GM19452 (cell line): ENCODE data around the gene GPHB5.
"Not testable (repeated sequence)": the region's sequence is repeated elsewhere in the genome, so short reads cannot be mapped to it uniquely, and the experiment has no call there.

Experiments
- ATAC-seq: cut with Tn5 transposase; IDR thresholded peaks from one replicate; pipeline ENCODE4 v1.9.1; 2021; ENCODE audit not compliant: unreplicated experiment

GPHB5 gene, protein sequence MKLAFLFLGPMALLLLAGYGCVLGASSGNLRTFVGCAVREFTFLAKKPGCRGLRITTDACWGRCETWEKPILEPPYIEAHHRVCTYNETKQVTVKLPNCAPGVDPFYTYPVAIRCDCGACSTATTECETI

DNA sequence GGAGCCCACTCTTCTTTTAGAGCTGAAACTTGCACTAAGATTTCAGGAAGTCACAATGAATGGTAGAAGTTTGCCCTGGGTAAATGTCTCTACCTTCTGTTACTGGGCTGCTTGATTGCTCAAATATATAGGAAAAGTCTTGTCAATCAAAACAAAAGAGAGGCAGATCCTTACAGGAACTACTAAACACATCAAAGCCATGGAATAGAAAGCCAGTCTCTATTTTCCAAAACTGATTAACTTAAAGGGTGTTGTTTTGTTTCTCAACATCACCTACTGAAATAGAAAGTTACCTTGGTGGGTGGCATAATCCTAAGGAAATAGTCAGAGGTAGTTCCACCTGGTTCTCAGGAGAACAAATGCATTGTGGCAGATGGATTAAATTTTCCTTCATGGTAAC is at the start of gene GPHB5:
TSS of gene GPHB5 (minus strand) at position 101 of the 400 bp plus-strand sequence. CDS start 1,086 bp downstream, outside the sequence.
- ATAC-seq: no peak

DNA sequence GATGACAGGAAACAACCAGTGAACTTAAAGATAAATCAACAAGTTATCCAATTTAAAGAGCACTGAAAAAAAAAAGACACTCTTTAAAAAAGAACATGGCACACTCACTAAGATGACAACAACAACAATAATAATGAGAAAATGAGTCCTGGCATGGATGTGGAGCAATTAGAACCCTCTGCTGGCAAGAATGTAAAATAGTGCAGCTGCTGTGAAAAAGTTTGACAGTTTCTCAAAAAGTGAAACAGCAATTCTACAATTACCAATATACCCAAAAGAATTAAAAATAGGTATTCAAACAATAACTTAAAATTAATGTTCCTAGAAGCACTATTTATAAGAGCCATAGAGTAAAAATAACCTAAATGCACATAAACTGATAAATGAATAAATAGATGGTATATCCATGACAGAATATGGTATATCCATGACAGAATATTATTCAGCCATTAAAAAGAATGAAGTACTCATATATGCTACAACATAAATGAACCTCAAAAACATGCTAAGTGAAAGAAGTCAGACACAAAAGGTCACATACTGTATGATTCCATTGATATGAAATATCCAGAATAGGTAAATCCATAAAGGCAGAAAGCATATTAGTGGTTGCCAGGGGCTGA is 49.1 kb upstream of the GPHB5 start:
- no peak for ATAC-seq

DNA sequence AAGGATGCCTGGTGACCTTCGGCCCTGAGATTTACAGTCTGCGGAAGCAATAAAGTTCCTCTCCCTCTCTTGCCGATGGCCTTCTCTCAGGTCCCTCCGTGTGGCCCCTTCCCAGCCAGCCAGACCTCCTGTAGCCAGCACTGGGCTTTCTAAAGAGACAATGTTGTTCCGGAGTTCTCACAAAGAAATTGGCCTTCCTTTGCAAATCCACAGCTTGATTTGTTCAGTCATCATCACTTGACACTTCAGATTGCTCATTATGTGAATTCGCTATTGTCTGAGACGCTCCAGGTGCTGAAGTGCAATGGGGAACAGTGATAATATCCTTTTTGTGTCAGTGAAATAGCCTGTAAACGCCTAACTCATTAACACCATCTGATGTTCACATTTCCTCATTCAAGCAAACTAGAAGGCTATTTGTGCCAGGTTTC is 43.7 kb upstream of the GPHB5 start:
- no peak for ATAC-seq

DNA sequence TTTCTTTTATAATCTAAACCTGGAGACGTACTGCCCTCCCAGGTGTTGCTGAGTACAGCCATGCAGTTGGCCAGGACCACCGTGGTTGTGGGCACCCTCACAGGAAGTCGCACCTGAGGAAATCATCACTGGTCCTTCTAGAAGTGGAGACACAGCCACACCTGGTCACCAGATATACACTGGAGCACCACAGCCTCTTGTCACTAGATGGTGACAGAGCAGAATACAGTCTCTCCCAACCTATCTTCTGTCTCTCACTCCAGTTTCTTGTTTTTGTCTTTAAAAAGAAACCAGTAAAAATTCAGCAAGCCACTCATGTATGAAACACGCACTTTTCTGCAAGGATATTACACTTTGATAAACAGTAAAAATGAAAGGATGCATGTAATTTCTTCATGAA is 43.1 kb upstream of the GPHB5 start:
- no peak for ATAC-seq

DNA sequence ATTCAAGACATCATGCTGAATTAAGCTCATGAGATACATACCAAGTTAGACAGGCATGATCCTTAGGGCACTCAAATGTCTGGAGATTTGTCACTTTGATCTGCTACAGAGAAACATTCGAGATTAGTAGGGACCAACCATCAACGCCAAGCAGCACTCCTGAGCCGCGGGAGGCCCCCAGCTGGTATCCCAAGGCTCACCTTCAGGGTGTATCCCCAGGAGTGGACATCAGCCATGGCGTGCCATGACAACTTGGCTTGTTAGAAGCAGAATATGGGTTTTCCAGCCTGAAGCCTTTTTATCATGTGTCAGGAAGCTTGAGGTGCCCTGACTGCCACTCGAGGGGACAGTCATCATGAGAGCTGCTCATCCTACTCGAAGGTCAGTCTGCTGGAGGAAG is 39.1 kb upstream of the GPHB5 start:
- ATAC-seq: no peak

DNA sequence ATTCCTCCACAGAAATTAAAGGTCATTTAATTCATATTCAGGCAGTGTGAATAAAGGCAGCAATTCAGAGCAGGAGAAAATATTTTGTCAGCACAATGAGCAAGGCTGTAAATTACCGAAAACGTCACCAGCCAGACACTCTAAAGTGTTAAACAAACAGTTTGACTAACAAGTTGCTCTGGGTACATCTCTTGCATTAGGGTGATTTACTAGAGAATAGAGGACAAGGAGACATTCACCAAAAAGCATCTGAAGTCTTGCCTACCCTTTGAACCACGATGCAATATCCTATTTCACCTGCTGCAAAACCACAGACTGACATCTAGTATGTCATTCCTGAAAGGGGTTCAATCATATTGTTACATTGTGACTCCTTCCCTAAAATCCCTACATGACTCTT is 27.1 kb upstream of the GPHB5 start:
- ATAC-seq: no peak

DNA sequence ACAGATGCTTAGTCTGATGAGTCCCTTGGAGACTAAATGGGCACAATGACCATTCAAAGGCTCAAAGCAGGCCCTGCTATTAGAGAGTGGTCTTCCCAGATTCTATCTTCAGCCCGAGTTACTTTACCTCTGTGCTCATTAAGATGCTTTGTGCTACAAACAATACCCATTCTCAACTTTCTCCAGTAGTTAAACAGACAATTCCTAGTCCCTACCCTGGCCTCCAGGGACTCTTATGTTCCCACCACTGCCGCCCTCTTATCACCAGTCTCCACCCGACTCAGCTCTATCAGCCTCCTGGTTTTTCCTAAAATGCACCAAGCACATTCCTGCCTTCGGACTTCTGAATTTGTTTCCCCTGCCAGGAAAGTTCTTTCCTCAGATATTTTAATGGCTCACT is 25.6 kb upstream of the GPHB5 start:
- ATAC-seq: no peak

DNA sequence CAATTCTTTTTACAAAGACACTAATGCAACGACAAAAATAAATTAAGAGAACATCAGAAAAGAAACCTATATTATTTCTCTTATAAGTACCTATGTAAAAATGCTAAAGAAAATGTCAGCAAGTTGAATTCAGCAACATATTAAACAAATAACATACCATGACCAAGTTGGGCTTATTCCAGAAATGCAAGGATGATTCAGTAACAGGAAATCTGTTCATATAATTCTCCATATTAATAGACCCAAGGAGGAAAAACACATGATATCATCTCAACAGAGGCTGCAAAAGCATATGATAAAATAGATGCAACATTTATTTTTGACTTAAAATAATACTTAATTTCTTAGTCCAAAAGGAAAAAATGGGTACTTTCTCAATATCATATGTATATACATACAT is 25.1 kb upstream of the GPHB5 start:
- no peak for ATAC-seq

DNA sequence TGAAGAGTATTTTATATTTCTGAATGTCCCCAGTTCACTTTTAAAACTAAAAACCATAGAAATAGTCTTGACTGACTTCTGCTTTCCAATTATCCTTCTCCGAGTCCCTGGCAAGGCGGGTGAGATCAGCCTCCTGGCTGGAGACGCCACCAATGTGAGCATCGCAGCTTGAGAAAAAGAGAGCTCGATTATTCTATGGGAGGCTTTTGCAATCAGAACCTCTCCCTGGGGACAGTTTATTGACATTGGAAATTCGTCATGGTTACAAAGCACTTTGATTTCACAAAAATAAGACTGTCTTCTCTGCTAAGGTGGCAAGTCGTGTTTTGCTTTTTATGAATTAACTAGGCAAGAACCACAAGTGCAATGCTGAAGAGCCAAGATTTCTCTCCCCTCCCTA is 23.6 kb upstream of the GPHB5 start:
- no peak for ATAC-seq

DNA sequence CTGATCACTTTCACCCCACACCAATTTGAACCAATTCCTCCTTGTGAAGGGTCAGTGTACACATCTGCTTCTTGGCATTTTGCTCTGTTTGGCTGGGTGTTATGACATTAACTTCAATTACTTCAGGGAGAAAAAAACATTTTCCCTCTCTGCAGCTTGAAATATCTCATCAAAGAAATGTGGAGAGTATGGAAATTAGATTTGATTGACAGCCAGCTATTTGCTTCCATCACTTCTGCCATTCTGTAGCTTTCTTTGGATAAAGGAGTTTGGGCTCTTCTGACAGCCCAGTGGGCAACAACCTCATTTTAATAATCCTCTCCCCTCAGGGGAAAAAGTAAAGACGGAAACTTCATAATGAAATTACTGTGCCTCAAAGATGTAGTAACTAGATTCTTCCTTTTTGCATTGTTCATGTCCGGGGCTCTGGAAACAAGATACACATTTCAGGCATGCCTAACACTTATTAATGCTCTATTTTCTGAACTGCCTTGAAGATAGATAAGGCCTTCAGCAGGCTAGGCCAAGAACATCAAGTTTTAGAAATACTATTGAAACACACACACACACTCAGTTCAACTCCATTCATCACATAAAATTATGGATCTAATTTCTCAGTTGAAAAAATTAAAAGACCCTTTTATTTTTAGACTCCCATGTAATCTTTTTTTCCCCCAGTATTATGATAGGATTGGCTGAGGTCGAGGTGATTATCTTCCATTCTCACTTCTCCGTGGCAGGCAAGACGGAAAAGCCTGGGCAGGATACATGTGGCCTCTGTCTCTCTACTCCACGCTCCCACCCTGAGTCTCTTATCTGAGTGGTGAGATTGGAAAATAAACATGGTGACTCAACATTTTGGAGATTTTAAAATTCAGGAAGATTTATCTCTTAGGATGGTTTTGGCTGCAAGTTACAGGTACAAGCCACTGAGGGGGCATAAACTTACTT is 10.3 kb upstream of the GPHB5 start:
- no peak for ATAC-seq

DNA sequence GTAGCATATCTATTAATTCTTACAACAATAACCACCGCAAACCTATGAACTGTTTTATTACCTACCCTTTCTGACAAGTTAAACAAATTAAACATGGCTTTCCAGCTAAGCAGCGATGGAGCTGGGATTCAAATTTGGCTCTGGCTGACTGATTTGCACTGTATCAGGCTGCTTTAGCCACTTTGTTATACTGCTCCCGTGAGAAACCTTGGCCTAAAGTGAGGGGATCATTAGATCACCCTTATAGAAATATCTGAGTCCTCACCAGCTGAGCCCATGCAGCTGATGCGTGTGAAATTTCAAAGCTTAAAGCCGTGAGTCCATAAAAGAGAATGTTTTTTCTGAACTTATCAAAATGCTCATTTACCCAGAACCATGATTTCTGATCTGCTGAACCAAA is 8.1 kb upstream of the GPHB5 start:
- no peak for ATAC-seq

DNA sequence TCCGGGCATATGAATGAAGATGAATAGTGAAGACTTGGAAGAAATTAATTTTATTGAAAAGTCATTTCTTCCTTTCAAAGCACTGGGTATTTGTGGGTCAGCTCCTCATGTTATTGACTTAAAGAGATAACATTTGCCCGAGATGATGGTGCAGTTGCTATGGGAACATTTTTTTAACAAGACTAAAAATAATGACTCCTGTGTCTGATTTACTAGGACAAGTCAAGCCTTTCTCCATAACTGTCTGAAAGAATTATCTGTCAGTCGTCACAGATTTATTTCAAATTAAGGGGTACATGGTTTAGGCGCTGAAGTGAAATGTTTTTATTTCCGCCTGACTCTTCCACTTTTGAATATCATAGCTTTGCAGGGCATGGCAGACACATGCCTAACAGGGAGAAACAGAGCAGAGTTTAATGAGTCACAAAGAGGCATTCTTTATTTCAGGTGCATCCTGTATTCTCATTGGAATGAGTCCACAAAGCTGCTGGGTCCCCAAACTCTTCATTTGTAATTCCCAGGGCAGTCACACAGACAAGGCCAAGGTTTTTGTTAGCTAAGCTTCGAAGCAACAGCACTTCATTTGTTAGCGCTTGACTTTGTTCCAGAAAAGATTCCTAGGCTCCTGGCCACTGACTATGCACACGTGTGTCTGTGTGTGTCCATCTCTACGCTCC is 4.3 kb upstream of the GPHB5 start:
- no peak for ATAC-seq

DNA sequence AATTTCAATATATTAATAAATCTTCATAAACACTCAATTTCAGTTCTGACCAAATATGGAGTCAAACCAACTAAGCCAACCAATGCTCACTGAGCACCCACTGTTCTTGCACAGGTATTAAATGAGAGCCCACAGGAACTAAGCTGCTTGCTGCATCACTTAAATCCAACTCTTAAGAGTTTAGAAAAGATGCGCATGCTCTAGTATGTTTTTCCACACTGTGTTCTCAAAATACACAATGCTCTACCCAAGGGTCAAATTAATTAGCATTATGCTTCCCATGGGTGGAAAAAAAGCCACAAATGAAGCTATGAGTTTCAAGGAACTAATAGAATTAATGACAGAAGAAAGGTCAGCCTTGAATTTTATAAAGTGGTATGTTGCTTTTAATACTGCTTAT is 3.7 kb upstream of the GPHB5 start:
- ATAC-seq: no peak

DNA sequence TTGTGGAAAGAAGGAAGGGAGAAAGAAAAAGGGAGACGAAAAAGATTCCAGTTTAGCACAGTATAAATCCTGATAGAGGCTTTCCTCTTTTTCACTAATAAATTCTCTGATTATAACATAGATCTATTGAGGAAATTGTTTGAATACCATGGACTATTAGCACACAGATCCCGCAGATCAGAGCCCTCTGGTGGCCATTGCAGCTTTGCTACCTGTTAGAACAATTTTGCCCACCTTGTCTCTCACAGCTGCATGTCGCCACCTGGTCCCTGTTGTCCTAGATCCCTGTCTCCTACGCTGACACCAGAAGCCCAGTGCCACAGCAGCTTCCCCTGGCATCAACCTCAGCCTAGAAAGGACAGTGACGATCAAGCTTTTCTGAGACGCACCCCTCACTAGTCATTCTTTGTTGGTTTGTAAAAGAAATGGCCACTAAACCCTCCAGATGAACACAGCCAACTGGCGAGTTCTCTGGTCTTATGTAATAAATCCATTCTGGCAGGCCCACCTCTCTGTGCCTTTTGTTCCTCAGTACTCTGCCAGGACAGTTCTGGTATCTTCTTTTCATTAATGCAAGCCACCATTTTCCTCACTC is 9.9 kb downstream of the GPHB5 start:
- no peak for ATAC-seq

DNA sequence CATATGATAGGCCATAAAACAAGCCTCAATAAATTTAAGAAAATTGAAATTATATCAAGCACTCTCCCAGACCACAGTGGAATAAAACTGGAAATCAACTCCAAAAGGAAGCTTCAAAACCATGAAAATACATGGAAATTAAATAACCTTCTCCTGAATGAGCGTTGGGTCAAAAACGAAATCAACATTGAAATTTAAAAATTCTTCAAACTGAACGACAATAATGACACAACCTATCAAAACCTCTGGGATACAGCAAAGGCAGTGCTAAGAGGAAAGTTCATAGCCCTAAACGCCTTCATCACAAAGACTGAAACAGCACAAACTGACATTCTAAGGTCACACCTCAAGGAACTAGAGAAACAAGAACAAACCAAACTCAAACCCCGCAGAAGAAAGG is 14.3 kb downstream of the GPHB5 start:
- ATAC-seq: not testable (repeated sequence)

DNA sequence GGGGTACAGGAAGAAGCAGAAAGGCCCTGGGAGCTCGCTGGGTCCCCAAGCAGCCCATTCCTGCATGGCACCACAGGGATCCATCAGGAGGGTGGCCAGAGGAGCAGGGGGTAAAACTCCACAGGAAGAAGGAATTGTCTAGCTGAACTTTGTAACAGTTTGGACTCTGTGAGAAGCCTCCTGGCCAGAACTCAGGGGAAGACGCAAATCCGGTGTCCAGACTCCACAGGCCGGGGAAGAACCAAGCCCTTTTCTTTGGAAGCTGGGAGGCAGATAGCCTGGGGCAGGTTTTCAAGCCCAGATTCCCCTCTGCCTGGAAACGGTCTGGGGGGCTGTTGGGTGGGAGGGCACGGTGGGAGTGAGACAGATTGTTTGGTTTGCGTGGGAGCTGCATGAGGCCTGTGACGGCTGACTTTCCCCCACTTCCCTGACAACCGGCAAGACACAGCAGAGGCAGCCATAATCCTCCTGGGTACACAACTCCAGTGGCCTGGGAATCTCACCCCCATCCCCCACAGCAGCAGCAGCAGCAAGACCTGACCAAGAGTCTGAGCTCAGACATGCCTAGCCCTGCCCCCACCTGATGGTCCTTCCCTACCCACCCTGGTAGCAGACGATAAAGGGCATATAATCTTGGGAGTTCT is 16.7 kb downstream of the GPHB5 start:
- no peak for ATAC-seq

DNA sequence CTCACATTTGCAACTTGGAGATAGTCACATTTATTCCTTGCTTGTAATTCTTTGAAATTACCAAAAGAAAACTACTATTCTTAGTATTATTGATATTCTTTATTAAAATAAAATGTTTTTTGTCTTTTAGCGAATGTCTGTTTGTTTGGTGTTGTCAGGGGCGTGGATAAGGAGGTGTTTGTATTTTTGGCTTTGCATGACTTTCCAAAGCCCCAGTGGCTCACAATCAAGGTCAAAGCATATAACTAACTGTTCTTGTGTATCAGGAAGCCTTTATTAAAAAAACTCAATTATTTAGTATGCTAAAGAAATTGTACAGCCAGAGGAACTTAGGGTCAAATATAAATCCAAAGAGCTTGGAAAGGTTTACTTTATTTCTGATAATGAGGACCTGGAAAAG is 17.9 kb downstream of the GPHB5 start:
- ATAC-seq: no peak

DNA sequence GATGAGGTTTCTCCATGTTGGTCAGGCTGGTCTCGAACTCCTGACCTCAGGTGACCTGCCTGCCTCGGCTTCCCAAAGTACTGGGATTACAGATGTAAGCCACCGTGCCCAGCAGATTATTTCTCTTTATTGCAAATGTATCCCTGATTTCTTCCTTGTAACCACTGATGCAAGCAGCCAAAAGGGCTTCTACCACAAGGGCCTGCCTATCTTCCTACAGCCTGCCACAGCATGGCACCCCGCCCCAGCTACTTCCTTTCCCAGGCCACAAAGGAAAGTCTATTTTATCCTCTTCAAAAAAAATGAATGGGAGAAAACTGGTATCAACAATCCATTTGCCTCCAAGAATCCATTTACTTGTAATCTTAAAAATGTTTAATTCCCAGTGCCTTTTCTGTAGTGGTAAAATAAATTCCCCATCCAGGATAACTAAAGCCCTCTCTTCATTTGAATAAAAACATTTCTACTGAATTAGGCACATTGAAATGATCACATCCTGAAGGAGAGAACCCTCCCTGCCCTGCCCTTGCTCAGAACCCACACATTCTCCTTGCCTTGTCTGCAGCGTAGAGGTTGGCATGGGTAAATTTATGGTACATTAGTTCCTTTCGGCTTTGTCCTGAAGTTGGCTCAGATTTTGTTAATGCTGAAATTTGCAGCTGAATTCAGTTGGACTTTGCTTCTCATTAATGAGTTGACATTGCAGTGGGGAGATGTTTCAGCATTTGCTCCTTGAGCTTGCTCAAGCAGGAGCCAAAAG is 19.2 kb downstream of the GPHB5 start:
- ATAC-seq: no peak

DNA sequence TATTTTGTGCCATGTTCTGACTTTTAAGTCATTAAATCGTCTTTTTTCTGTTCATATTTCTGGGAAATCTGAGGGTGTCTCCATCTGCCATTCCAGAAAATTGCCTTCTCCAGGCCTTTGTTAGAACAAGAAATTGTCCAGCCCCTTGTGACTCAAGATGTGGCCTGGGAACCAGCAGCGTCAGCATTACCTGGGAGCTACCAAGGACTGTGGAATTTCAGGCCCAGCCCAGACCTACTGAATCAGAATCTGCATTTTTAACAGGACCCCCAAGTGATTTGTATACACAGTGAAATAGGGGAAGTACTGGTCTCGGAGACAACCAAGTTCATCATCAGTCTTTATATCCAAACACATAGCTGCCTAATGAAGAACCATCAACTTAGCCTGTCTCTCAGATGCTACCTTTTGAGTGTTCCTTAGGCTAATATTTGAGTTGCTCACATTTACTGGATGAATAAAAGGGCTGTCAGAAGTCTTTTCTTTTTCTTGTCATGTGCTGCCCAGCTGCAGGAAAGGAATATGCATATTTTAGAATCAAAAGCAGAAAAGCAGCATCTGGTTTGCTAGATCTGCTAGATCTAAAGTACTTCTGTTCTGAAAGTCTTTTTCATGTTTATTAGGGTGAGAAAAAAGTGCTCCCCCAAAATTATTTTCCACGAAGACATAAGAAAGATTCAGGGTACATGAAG is 21.2 kb downstream of the GPHB5 start:
- ATAC-seq: no peak
